ENCODE data around the gene SAG. TPM values are rescaled to one million over a fixed set of nuclear protein-coding genes. Genes with fewer than 3 reads are reported as not detected.
"Not testable (repeated sequence)": the region's sequence is repeated elsewhere in the genome, so short reads cannot be mapped to it uniquely, and the experiment has no call there.

Gene SAG
- total and polyA plus RNA-seq, 2 experiments from 2014 or later = 0.21 TPM; not detected in 1

- TF ChIP-seq CTCF (IDR thresholded peaks at IDR 0.05; ENCODE audit: low read depth, low read length) = no peak
- Histone ChIP-seq H3K4me3 (no peak overlapping the region), H3K27ac (no peak overlapping the region), H3K9me3 (ENCODE audit: low read depth) (no peaks in the 10 kb centered on the region), H3K27me3 (no peaks in the 10 kb centered on the region), H3K4me1 (ENCODE audit: low read depth) (peaks cover 24% of the 10 kb centered on the region), H3K36me3 (no peaks in the 10 kb centered on the region)
- no peak for DNase-seq (ENCODE audit: low read depth in 1 of 2, low spot score in 1 of 2)
Measured at GRCh38 chr2:233371641-233372040, 64.0 kb downstream of the SAG start.

- H3K9me3 ChIP-seq (ENCODE audit: low read depth) = no peaks in the 10 kb centered on the region
- H3K27me3 ChIP-seq = no peaks in the 10 kb centered on the region
- peaks cover 24% of the 10 kb centered on the region for H3K4me1 ChIP-seq (ENCODE audit: low read depth)
- no peak overlapping the region for H3K27ac ChIP-seq
- H3K36me3 ChIP-seq = no peaks in the 10 kb centered on the region
- TF ChIP-seq CTCF (IDR thresholded peaks at IDR 0.05; ENCODE audit: low read depth, low read length) = no peak
- no peak for DNase-seq (ENCODE audit: low read depth in 1 of 2, low spot score in 1 of 2)
- H3K4me3 ChIP-seq = no peak overlapping the region
Measured at GRCh38 chr2:233372855-233373254, 65.2 kb downstream of the SAG start.

GRCh38 chr2:233373316-233373715 is 65.7 kb downstream of the SAG start:
- H3K4me3 ChIP-seq = no peak overlapping the region
- H3K9me3 ChIP-seq (ENCODE audit: low read depth) = no peaks in the 10 kb centered on the region
- no peaks in the 10 kb centered on the region for H3K27me3 ChIP-seq
- no peak overlapping the region for H3K27ac ChIP-seq
- peaks cover 24% of the 10 kb centered on the region for H3K4me1 ChIP-seq (ENCODE audit: low read depth)
- no peaks in the 10 kb centered on the region for H3K36me3 ChIP-seq
- TF ChIP-seq CTCF (IDR thresholded peaks at IDR 0.05; ENCODE audit: low read depth, low read length) = no peak
- no peak for DNase-seq (ENCODE audit: low read depth in 1 of 2, low spot score in 1 of 2)

GRCh38 chr2:233374776-233375175 is 67.2 kb downstream of the SAG start:
- not testable (repeated sequence) for H3K9me3 ChIP-seq (ENCODE audit: low read depth); H3K36me3 ChIP-seq; H3K27me3 ChIP-seq

GRCh38 chr2:233375490-233376314 is 68.1 kb downstream of the SAG start:
- Histone ChIP-seq H3K36me3 (no peaks in the 10 kb centered on the region), H3K9me3 (ENCODE audit: low read depth) (no peaks in the 10 kb centered on the region), H3K27me3 (no peaks in the 10 kb centered on the region), H3K4me3 (no peak overlapping the region), H3K27ac (peak overlapping the region; percentile 80), H3K4me1 (ENCODE audit: low read depth) (peaks cover 29% of the 10 kb centered on the region)
- DNase-seq (ENCODE audit: low read depth in 1 of 2, low spot score in 1 of 2) = peak in 1 of 2 donors; percentile 60
- no peak for TF ChIP-seq CTCF (IDR thresholded peaks at IDR 0.05; ENCODE audit: low read depth, low read length)

More at GRCh38 chr2:233374776-233375175, 67.2 kb downstream of the SAG start:
- H3K4me3 ChIP-seq; DNase-seq (ENCODE audit: low read depth in 1 of 2, low spot score in 1 of 2): not testable (repeated sequence)
- peak overlapping the region; percentile 80 for H3K27ac ChIP-seq
- peaks cover 25% of the 10 kb centered on the region for H3K4me1 ChIP-seq (ENCODE audit: low read depth)

- H3K27ac ChIP-seq = no peak overlapping the region
- peaks cover 30% of the 10 kb centered on the region for H3K4me1 ChIP-seq (ENCODE audit: low read depth)
- TF ChIP-seq CTCF (IDR thresholded peaks at IDR 0.05; ENCODE audit: low read depth, low read length) = no peak
- no peak overlapping the region for H3K4me3 ChIP-seq
- H3K27me3 ChIP-seq = no peaks in the 10 kb centered on the region
- H3K36me3 ChIP-seq = no peaks in the 10 kb centered on the region
- H3K9me3 ChIP-seq (ENCODE audit: low read depth) = no peaks in the 10 kb centered on the region
- no peak for DNase-seq (ENCODE audit: low read depth in 1 of 2, low spot score in 1 of 2)
Measured at GRCh38 chr2:233379034-233379433, 71.4 kb downstream of the SAG start.
